ENCODE data around the gene PLAAT3.
"Not testable (repeated sequence)": the region's sequence is repeated elsewhere in the genome, so short reads cannot be mapped to it uniquely, and the experiment has no call there.

PLAAT3 gene

DNA sequence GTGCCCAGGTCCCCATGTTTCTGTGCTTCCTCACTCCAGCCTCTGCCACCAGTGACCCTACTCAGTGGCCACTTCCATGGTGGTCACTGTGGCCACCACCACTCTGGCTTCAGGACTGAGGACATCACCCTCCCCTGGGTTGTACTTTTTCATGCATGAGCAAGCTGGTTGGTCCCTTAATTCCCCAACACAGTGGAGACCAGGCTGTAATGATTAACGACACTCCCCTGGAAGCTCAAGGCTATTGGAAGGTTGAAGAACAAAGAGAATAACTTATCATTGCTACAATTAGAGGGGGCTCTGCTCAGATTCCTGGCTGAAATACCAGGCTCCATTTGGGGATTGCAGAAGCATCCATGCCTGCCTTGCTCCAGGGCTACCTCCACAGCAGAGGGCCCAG lies 67.2 kb downstream of the PLAAT3 start:
- DNase-seq (ENCODE audit: extremely low read depth in 1 of 2, low read depth in 1 of 2), result no peak

DNA sequence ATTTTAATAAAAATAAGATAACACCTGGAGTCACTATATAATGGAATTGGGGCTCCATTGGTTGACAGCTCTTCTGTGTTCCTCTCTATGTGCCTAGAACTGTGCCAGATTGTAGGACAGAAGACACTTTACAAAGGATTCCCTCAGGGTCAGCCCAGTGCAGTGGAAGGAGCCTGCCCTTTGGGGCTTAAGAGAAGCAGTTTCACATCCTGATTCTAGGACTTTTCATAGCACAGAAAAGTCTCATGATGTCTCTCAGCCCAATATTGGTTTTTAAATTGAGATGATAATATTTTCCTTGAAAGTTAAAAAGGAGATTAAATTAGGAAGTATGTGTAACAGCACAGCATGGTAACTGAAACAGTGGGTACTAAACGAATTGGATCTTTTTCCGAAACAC lies 70.5 kb downstream of the PLAAT3 start:
- no peak for DNase-seq (ENCODE audit: extremely low read depth in 1 of 2, low read depth in 1 of 2)

DNA sequence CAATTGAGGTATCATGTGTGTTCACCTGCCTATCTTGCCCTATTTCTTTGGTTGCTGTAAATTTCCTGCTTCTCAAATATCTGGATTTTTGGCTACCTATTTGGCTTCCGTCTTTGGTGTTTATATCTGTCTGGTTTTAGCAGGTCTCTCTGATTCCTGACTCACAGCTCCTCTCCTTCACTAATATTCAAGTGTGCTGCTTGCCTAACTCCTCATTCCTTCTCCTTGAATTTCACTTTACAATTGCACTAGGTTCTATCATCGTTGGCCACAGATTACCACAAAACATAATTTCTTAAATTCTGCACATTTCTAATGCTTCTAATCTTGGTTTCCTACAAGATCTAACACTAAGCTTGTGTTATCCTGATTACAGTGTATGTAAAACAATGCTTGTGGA lies 71.7 kb downstream of the PLAAT3 start:
- DNase-seq (ENCODE audit: extremely low read depth in 1 of 2, low read depth in 1 of 2), result not testable (repeated sequence)

DNA sequence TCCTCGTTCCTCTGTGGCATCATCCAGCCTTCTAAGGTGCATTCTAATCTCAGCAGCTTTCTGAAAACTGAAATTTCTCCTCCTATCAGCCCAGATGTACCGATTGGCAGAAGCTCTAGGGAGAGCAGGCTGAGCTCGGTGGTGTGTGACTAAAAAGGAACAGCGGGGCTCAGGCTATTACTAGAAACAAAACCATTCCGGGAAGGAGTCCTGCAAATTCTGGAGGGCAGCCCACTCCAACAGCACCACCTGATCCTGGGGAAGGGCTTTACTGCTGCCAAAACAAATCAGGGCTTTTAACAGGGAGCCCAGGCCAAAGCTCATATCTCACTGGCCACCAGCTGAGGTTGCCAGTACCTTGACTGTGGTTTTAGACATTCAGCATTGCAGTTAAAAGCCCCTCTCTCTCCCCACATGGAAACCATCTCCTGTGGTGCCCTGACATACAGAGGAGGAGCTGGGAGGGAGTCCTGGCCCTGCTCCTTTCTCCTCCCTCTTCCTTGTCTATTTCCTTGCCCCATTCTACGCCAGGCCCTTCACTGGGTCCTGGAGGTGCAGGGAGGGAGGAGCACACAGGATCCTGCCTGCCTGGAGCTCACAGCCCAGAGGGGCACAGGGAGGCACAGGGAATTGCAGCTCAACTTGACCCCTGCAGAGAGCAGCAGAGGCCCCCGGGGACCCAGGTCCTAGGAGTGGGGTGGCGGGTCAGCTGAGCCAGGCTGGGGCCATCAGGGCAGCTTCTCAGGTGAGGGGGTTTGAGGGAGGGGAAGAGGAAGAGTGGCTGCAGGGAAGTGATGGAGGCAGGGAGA lies 76.7 kb downstream of the PLAAT3 start:
- DNase-seq (ENCODE audit: extremely low read depth in 1 of 2, low read depth in 1 of 2), result no peak

DNA sequence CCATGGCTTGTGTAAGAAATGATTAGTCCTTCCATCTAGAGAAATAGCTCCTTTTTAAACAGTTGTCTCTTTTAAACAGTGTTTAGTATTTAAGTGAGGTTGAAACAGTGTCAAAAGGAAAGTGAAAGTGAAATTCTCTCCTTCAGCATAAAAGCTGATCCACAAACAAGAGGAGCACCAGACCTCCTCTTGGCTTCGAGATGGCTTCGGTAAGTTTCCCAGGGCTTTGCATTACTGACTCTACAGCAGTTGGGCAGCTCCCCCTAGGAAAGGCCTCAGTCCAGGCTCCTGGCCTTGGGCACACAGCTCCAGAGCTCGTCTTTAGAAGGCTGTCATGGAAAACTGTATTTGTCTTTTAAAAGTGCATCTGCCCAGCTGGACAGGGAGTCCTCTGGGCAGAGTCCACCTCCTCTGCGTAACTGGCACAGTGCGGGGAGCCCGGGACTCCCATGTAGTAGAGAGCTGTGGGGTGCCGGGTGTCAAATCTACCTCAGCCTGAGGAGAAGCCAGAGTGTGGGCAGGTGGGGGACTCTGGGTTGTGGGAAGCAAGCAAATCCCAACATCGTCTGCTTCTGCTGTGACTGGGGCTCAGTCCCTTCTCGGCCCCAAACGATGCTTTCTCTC lies 77.5 kb downstream of the PLAAT3 start, which contains the start of gene PLAAT4:
Gene PLAAT4, plus strand, starts transcription at position 140 of the 624 bp plus-strand sequence. Its CDS starts 61 bp downstream, at position 201.
- DNase-seq (ENCODE audit: extremely low read depth in 1 of 2, low read depth in 1 of 2), result no peak

DNA sequence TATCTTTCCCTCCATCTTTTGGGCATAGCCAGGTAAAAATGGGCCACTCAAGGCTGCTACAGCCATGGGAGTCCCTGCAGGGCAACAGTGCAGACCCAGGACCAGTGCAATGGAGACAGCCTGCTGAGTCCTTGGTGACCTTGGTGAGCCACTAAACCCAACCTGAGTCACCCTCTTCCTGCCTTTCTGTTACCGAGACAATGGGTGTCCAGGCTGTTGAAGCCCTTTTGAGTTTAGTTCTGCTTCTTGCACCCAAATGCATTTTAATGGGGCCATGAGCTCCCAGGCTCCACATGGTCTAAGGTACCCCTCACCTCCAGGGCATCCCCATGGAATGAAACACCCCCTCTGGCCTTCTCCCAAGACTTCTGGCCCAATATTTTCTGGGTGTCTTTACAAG lies 78.5 kb downstream of the PLAAT3 start:
- no peak for DNase-seq (ENCODE audit: extremely low read depth in 1 of 2, low read depth in 1 of 2)

DNA sequence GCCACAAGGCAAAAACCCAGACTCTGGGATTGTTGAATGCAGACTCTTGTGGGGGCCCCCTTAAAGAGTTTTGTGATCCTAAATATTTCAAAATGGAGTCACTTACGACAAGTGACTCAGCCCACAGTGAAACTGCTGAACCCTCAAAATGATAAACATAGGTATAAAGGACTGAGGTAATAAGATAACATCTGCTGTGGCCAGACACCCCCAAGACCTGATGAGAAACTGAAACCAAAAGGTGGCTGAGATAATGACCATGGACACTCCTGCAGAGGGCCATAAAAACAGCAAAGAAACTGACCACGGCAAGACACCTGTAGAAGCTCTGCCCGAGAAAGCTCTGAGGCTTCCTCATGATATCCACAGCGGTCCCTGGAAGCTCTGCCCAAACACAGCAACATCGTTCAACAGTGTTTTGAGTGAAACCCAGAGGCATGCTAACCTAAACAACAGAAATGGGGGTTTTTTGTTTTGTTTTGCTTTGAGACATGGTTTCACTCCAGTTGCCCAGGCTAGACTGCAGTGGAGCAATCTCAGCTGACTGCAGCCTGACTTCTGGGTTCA lies 79.3 kb downstream of the PLAAT3 start:
- no peak for DNase-seq (ENCODE audit: extremely low read depth in 1 of 2, low read depth in 1 of 2)

DNA sequence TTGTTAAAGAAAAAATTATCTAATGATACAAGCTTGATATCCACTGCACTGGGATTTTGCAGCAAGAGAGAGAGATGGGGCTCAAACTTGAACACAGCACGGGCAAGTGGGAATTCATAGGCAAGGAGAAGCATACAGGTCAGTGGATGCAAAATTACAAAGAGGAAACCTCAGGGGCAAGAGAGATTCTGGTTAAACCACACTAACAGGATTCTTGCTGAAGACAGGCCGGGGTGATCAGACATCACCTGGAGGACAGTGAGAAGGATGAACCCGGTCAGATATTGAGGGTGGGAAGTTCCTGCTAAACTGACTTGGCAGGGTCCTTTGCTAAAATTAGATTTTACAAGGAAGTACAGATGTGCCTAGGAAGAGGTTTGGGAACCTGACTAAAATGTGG lies 80.2 kb downstream of the PLAAT3 start:
- no peak for DNase-seq (ENCODE audit: extremely low read depth in 1 of 2, low read depth in 1 of 2)

DNA sequence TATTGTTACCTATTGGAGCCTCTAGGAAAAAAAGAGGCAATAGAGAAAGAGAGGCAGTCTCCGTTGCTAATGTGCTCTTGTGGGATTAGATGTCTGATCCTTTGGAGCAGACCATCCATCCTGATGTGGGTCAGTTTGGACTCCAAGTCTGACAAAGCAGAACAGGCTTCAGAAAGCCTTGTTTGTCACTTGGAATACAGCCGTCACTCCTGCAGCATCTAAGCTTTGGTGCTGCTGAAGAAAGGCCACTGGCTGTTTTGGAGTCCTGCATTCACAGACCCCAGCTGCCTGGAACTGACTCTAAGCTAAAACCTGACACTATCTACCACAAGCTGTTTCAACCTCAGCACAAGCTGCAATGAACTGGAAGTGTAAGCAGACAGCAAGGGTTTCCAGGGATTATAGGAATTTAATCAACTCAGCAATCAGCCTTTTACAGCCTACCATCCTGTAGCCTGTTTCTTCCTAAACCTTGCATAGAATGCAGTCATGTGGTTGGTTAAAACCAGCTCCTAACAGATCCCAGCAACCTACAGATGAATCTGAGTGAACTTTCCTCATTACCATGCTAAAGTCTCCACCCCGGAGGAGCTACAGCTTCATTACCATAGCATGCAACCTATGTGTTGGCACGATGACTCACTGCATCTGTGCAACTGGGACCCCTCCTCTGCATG lies 81.3 kb downstream of the PLAAT3 start:
- no peak for DNase-seq (ENCODE audit: extremely low read depth in 1 of 2, low read depth in 1 of 2)

DNA sequence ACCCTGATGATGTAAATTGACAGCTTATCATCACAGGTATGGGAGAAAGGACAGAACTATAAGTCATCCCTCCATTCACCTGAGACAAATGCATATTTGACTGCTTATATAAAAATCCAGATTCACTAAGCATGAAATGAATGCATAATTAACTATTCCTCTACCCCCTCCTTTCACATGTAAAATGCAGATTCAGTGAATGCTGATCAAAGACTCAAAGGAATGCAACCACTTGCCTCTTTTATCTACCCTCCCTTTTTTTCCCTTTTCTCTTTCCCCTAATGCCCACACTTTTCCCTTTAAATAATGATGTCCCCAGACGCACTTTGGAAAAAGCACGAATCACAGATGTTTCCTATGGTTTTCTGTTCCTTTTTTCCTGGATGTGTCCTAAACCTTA lies 82.1 kb downstream of the PLAAT3 start:
- DNase-seq (ENCODE audit: extremely low read depth in 1 of 2, low read depth in 1 of 2), result no peak

DNA sequence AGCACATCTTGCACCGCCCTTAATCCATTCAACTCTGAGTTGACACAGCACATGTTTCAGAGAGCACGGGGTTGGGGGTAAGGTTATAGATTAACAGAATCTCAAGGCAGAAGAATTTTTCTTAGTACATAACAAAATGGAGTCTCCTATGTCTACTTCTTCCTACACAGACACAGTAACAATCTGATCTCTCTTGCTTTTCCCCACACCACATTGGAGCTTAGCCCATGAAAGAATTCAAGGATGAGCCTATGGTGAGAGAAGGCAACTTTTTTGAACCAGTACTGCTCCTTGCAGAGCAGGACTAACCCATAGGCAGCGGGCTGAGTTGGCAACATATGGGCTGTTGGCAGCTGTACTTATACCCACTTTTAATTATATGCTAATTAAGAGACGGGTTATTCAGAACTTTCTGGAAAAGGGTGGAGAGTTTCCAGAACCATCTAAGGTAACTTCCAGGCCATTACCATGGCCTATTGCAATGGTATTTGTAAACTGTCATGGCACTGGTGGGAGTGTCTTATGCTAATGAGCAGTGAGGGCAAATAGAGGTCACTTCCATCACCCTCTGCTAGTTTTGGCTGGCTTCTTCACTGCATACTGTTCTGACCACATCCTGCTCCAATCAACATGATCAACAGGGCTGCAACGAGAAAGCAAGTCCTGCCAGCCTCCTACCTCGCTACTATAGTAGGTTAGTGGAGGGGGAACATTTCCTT lies 83.0 kb downstream of the PLAAT3 start:
- DNase-seq (ENCODE audit: extremely low read depth in 1 of 2, low read depth in 1 of 2), result not testable (repeated sequence)

DNA sequence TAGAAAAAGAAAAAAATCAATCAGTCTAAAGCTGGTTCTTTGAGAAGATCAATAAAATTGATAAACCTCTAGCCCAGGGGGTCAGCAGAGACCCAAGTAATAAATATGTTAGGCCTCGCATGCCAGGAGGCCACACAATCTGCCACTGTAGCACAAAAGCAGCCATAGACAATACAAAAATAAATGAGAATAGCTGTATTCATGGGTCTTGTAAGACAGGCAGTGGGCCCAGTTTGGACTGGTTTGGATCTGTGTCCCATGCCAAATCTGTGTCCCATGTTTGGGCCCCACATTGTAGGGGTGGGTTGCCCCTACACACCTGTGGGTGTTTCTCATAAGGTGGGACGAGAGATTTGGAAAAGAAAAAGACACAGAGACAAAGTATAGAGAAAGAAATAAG lies 84.2 kb downstream of the PLAAT3 start:
- no peak for DNase-seq (ENCODE audit: extremely low read depth in 1 of 2, low read depth in 1 of 2)

DNA sequence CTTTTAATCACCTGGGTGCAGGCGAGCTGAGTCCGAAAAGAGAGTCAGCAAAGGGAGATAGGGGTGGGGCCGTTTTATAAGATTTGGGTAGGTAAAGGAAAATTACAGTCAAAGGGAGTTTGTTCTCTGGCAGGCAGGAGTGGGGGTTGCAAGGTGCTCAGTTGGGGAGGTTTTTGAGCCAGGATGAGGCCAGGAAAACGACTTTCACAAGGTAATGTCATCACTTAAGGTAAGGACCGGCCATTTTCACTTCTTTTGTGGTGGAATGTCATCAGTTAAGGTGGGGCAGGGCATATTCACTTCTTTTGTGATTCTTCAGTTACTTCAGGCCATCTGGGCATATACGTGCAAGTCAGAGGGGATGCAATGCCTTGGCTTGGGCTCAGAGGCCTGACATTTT lies 84.9 kb downstream of the PLAAT3 start:
- DNase-seq (ENCODE audit: extremely low read depth in 1 of 2, low read depth in 1 of 2), result not testable (repeated sequence)

DNA sequence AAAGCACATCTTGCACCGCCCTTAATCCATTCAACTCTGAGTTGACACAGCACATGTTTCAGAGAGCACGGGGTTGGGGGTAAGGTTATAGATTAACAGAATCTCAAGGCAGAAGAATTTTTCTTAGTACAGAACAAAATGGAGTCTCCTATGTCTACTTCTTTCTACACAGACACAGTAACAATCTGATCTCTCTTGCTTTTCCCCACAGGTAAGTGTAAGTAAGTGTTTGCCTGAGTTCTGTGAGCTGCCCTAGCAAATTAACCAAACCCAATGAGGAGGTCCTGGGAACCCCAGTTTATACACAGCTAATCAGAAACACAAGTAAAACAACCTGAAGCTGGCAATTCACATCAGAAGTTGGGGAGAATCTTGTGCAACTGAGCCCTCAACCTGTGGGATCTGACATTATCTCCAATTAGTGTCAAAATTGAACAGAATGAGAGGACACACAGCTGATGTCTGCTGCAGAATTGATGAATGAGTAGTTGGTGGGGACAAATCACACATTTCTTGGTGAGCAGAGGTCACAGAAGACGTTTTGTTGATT lies 85.4 kb downstream of the PLAAT3 start:
- not testable (repeated sequence) for DNase-seq (ENCODE audit: extremely low read depth in 1 of 2, low read depth in 1 of 2)

DNA sequence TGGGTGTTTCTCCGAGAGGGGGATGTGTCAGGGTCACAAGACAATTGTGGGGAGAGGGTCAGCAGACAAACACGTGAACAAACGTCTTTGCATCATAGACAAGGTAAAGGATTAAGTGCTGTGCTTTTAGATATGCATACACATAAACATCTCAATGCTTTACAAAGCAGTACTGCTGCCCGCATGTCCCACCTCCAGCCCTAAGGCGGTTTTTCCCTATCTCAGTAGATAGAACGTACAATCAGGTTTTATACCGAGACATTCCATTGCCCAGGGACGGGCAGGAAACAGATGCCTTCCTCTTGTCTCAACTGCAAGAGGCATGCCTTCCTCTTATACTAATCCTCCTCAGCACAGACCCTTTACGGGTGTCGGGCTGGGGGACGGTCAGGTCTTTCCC lies 86.1 kb downstream of the PLAAT3 start:
- DNase-seq (ENCODE audit: extremely low read depth in 1 of 2, low read depth in 1 of 2), result not testable (repeated sequence)

DNA sequence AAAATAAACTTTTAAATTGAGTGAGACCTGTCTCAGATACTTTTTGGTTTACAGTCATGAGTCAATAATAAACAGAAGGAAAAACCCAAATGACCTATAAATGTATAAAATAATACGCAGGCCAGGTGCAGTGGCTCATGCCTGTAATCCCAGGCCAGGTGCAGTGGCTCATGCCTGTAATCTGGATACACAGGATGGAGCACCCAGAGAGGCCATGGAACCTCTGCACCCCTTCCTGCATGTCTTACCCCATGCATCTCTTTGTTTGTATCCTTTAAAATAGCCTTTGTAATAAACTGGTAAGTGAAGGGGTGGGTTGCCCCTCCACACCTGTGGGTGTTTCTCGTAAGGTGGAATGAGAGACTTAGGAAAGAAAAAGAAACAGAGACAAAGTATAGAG lies 86.6 kb downstream of the PLAAT3 start:
- no peak for DNase-seq (ENCODE audit: extremely low read depth in 1 of 2, low read depth in 1 of 2)

Data from activated CD8-positive, alpha-beta memory T cell treated with anti-CD3 and anti-CD28 coated beads for 1 hour (primary cell).